Stomach (tissue), 4 donors: ENCODE results near the gene RPL35A.

ENCODE experiments used
- POLR2A ChIP-seq, 4 donors: fragments of 450-650 bp; IDR thresholded peaks; one replicate each; pipeline ENCODE4 v1.6.1; 2016; ENCODE audit warnings: antibody characterized with exemption in 4 of 4, control low read depth in 2 of 4, mild to moderate bottlenecking in 1 of 4, moderate library complexity in 1 of 4
- TF ChIP-seq, protein P1 (sequence below), 7 experiments: fragments of 450-650 bp in 4 of 7; fragments of 200-600 bp in 3 of 7; sonication (generic) in 3 of 7; IDR thresholded peaks; one replicate each; pipeline ENCODE4 v1.5.1; 2016 to 2019; ENCODE audit warnings: antibody characterized with exemption in 7 of 7, control low read depth in 2 of 7, mild to moderate bottlenecking in 1 of 7

DNA sequence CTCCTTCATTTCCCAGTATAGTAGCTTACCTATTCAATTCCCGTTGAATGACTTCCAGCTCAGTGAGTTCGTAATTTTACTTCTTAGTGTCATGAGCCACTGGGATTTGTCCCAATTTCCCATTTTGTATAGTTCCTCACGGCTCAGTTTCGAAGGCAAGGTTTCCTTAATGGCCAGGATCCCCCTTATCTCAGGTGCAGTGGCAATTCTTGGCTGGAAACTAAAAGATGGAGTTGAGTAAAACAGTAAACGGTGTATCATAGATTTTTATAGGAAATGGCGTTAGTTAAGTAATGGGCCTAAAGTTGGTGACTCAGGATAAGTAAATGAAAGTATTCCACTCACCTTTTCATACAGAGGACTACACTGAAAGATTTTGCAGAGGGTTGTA is 9.5 kb downstream of the RPL35A start:
- TF ChIP-seq, protein P1, sequence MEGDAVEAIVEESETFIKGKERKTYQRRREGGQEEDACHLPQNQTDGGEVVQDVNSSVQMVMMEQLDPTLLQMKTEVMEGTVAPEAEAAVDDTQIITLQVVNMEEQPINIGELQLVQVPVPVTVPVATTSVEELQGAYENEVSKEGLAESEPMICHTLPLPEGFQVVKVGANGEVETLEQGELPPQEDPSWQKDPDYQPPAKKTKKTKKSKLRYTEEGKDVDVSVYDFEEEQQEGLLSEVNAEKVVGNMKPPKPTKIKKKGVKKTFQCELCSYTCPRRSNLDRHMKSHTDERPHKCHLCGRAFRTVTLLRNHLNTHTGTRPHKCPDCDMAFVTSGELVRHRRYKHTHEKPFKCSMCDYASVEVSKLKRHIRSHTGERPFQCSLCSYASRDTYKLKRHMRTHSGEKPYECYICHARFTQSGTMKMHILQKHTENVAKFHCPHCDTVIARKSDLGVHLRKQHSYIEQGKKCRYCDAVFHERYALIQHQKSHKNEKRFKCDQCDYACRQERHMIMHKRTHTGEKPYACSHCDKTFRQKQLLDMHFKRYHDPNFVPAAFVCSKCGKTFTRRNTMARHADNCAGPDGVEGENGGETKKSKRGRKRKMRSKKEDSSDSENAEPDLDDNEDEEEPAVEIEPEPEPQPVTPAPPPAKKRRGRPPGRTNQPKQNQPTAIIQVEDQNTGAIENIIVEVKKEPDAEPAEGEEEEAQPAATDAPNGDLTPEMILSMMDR (IDR thresholded peaks at IDR 0.05) = no peak
- TF ChIP-seq POLR2A (IDR thresholded peaks at IDR 0.05) = no peak
